GM12872 (cell line): Measurements from ENCODE around the gene PGM2L1.

Experiments
- CTCF ChIP-seq: IDR thresholded peaks from 3 replicates; pipeline ENCODE4 v1.5.1; 2011; ENCODE audit warnings: low read depth, mild to moderate bottlenecking, low read length, moderate library complexity; ENCODE audit not compliant: insufficient read depth

Gene PGM2L1

GRCh38 chr11:74398244-74399159 lies at the start of gene PGM2L1:
TSS of gene PGM2L1 (minus strand) at chr11:74398433. CDS start at chr11:74398161, 272 bp downstream.
- no peak for TF ChIP-seq CTCF

- TF ChIP-seq CTCF = no peak
These were observed 49.5 kb upstream of the PGM2L1 start for GRCh38 chr11:74447720-74448119.

- TF ChIP-seq CTCF = no peak
These were observed 48.3 kb upstream of the PGM2L1 start for GRCh38 chr11:74446532-74446938.

- TF ChIP-seq CTCF = no peak
These were observed 46.1 kb upstream of the PGM2L1 start for GRCh38 chr11:74444173-74444826.

- no peak for TF ChIP-seq CTCF
These were observed 45.0 kb upstream of the PGM2L1 start for GRCh38 chr11:74443071-74443864.

GRCh38 chr11:74442636-74443035 lies 44.4 kb upstream of the PGM2L1 start:
- no peak for TF ChIP-seq CTCF

GRCh38 chr11:74438681-74439080 lies 40.4 kb upstream of the PGM2L1 start:
- TF ChIP-seq CTCF = no peak
